PC-9 (cell line): ENCODE results near the gene SERTAD2.

Experiments
- CTCF ChIP-seq: fragments of 200-600 bp; sonication (generic); conservative IDR thresholded peaks from 2 replicates; pipeline ENCODE4 v1.6.1; 2017; ENCODE audit warnings: mixed run types, antibody characterized with exemption, mild to moderate bottlenecking, moderate library complexity
- EZH2 ChIP-seq: fragments of 200-600 bp; sonication (generic); IDR thresholded peaks from 2 replicates; pipeline ENCODE4 v1.8.0; 2017; ENCODE audit warnings: antibody characterized with exemption, low read depth

- TF ChIP-seq CTCF, result no peak
- no peak for TF ChIP-seq EZH2
Measured at GRCh38 chr2:64615192-64615763, 38.4 kb downstream of the SERTAD2 start.
